ENCODE results near the gene LIN7A.

DNA sequence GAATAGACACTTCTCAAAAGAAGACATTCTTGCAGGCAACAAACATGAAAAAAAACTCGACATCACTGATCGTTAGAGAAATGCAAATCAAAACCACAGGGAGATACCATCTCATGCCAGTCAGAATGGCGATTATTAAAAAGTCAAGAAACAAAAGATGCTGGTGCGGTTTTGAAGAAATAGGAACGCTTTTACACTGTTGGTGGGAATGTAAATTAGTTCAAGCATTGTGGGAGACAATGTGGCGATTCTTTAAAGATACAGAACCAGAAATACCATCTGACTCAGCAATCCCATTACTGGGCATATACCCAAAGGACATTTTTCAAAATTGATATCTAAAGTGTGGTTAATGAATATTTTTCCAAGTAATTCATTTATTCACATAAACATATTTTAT lies 39.6 kb upstream of the LIN7A start:
- TF ChIP-seq POLR2AphosphoS5 (IDR thresholded peaks at IDR 0.05; ENCODE audit: low read depth, low read length) (no peak), TAF1 (IDR thresholded peaks at IDR 0.05; ENCODE audit: low read depth, low read length) (no peak)

All from GM12891 (cell line).